GM12872 (cell line): Measurements from ENCODE around the gene WFDC8.

Experiments
- CTCF ChIP-seq: IDR thresholded peaks from 3 replicates; pipeline ENCODE4 v1.5.1; 2011; ENCODE audit warnings: low read depth, mild to moderate bottlenecking, low read length, moderate library complexity; ENCODE audit not compliant: insufficient read depth

The WFDC8 gene

DNA sequence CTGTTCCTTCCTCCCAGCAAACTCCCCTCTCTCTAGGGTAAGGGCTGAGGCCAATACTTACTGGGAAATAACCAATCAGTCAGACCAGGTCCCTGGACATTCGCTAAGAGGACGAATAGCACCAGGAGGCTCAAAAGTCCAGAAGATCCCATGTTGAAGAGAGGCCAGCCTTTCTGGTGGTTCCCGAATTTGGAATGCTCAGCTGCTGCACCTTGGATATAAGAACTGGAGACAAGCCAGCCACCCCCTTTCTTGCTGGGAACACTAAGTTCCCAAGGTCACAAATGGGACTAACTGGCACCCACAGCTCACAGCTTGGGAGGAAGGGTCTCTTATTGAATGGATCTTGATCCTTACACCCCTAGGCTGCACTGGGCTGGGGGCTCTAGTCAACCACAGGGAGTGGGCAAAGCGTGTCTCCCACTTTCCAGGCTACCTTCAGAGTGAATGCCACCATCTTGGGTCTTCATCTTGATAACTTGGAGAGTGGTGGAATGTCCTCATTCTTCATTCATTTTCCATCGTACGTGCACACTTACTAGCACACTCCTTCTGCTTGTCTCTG is 31.8 kb downstream of the WFDC8 start, which contains the start of gene EPPIN:
TSS of gene EPPIN (minus strand) at position 196 of the 565 bp plus-strand sequence. CDS start at position 152, 44 bp downstream.
- TF ChIP-seq CTCF, result no peak

GRCh38 chr20:45545754-45546453 is 33.2 kb downstream of the WFDC8 start:
- TF ChIP-seq CTCF, result 0 out of 3 replicates have a peak, but pooled peaks have one; percentile 11

DNA sequence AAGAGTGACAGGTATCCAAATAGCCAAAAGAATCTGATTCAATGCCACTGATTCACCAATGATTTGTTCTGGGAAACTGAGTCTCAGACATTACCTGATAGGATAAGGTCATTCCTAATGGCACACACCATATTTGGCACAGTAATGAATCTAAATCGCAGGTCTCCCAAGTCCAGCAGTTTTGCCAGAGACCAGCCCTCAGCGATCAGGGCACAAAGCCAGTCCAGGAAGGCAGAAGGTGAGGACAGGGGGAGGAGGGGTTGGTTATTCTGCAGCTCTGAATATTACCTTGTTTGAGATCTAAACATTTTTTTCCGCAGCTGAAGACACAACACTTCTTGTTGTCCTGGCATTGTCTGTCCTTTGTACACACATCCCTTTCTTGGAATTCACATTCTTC is 33.7 kb downstream of the WFDC8 start:
- no peak for TF ChIP-seq CTCF

GRCh38 chr20:45539382-45539781 is 39.7 kb downstream of the WFDC8 start, which contains the start of gene WFDC6:
Gene WFDC6 (minus strand): TSS chr20:45539482. CDS start chr20:45539407, 75 bp downstream.
- TF ChIP-seq CTCF, result no peak

GRCh38 chr20:45538209-45538799 is 40.8 kb downstream of the WFDC8 start:
- TF ChIP-seq CTCF, result no peak

- no peak for TF ChIP-seq CTCF
These were observed 51.8 kb downstream of the WFDC8 start for GRCh38 chr20:45527294-45527693.

DNA sequence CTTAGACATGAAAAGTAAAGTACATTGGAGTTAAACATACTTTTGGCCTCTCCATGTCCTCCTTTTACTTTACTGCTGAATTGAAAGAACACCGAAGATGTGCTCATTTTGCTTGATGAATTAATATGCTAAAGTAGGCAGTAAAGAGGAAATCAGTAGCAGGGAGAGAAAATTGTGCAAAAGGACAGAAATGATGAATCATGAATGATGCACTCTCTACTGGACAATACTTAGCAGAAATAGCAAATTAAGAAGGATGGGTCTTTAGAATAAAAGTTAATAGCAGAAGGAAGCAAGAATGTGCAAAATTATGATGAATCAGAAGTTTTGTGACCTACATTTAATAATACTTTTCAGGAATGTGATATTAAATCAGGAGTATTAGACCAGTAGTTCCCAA is 55.3 kb downstream of the WFDC8 start:
- no peak for TF ChIP-seq CTCF
